ENCODE measurements around the gene PLEKHH3. TPM values are rescaled to one million over a fixed set of nuclear protein-coding genes. Genes with fewer than 3 reads are reported as not detected.

Gene PLEKHH3
- total RNA-seq, 1 experiment from 2014 or later: 3.8 TPM

GRCh38 chr17:42618442-42619150 is 58.2 kb downstream of the PLEKHH3 start:
- DNase-seq (ENCODE audit: low read depth in 1 of 2, low spot score in 2 of 2): no peak
- Histone ChIP-seq H3K4me1 (replicated peaks) (no peaks in the 10 kb centered on the region), H3K9me3 (replicated peaks) (no peaks in the 10 kb centered on the region), H3K4me3 (no peak overlapping the region), H3K27me3 (replicated peaks) (no peaks in the 10 kb centered on the region), H3K36me3 (peaks cover 19% of the 10 kb centered on the region), H3K27ac (no peak overlapping the region)

- Histone ChIP-seq H3K27ac (no peak overlapping the region), H3K4me3 (no peak overlapping the region), H3K36me3 (peaks cover 25% of the 10 kb centered on the region), H3K9me3 (replicated peaks) (no peaks in the 10 kb centered on the region), H3K4me1 (replicated peaks) (no peaks in the 10 kb centered on the region), H3K27me3 (replicated peaks) (no peaks in the 10 kb centered on the region)
- DNase-seq (ENCODE audit: low read depth in 1 of 2, low spot score in 2 of 2): no peak
These were observed 58.8 kb downstream of the PLEKHH3 start for GRCh38 chr17:42617956-42618431.

Other genes with a start within 250 kb of the PLEKHH3 start
- gene ATP6V0A1, start 218.1 kb downstream of the PLEKHH3 start, total RNA-seq (2014; rRNA removed; shearing (Covaris generic)): 11.8 and 14.8 TPM in 2 replicates
- gene NAGLU, start 140.8 kb downstream of the PLEKHH3 start, total RNA-seq (2014; rRNA removed; shearing (Covaris generic)): 16.2 and 26.8 TPM in 2 replicates
- 0.13 and 1.5 TPM in 2 replicates for gene HSD17B1, start 124.1 kb downstream of the PLEKHH3 start, total RNA-seq (2014; rRNA removed; shearing (Covaris generic))
- gene COASY, start 114.8 kb downstream of the PLEKHH3 start, total RNA-seq (2014; rRNA removed; shearing (Covaris generic)): 10.2 and 15.4 TPM in 2 replicates
- 20.1 and 35.0 TPM in 2 replicates for gene MLX, start 109.9 kb downstream of the PLEKHH3 start, total RNA-seq (2014; rRNA removed; shearing (Covaris generic))
- 18.4 and 22.3 TPM in 2 replicates for gene PSMC3IP, start 99.3 kb downstream of the PLEKHH3 start, total RNA-seq (2014; rRNA removed; shearing (Covaris generic))
- 27.0 and 30.4 TPM in 2 replicates for gene RETREG3, start 67.6 kb downstream of the PLEKHH3 start, total RNA-seq (2014; rRNA removed; shearing (Covaris generic))
- 45.5 and 81.4 TPM in 2 replicates for gene TUBG1, start 67.3 kb downstream of the PLEKHH3 start, total RNA-seq (2014; rRNA removed; shearing (Covaris generic))
- gene TUBG2, start 17.7 kb downstream of the PLEKHH3 start, total RNA-seq (2014; rRNA removed; shearing (Covaris generic)): 0.92 and 3.5 TPM in 2 replicates
- not detected in 2 replicates for gene CCR10, start 4.8 kb upstream of the PLEKHH3 start, total RNA-seq (2014; rRNA removed; shearing (Covaris generic))
- gene CNTNAP1, start 5.5 kb upstream of the PLEKHH3 start, total RNA-seq (2014; rRNA removed; shearing (Covaris generic)): 0.34 and 1.1 TPM in 2 replicates
- gene EZH1, start 68.0 kb upstream of the PLEKHH3 start, total RNA-seq (2014; rRNA removed; shearing (Covaris generic)): 5.2 and 16.3 TPM in 2 replicates
- gene RAMP2, start 84.2 kb upstream of the PLEKHH3 start, total RNA-seq (2014; rRNA removed; shearing (Covaris generic)): not detected in 2 replicates
- gene VPS25, start 96.5 kb upstream of the PLEKHH3 start, total RNA-seq (2014; rRNA removed; shearing (Covaris generic)): 57.2 and 101 TPM in 2 replicates
- gene WNK4, start 103.6 kb upstream of the PLEKHH3 start, total RNA-seq (2014; rRNA removed; shearing (Covaris generic)): 0.25 TPM in 1 of 2 replicates, not detected in the other
- 85.0 and 110 TPM in 2 replicates for gene COA3, start 121.7 kb upstream of the PLEKHH3 start, total RNA-seq (2014; rRNA removed; shearing (Covaris generic))
- gene CNTD1, start 121.9 kb upstream of the PLEKHH3 start, total RNA-seq (2014; rRNA removed; shearing (Covaris generic)): 0.18 TPM in 1 of 2 replicates, not detected in the other
- 69.9 and 87.8 TPM in 2 replicates for gene BECN1, start 147.3 kb upstream of the PLEKHH3 start, total RNA-seq (2014; rRNA removed; shearing (Covaris generic))
- gene PSME3, start 156.4 kb upstream of the PLEKHH3 start, total RNA-seq (2014; rRNA removed; shearing (Covaris generic)): 109 and 122 TPM in 2 replicates
- gene AOC2, start 167.6 kb upstream of the PLEKHH3 start, total RNA-seq (2014; rRNA removed; shearing (Covaris generic)): 0.42 TPM in 1 of 2 replicates, not detected in the other
- gene AOC3, start 174.2 kb upstream of the PLEKHH3 start, total RNA-seq (2014; rRNA removed; shearing (Covaris generic)): not detected in 2 replicates
- not detected in 2 replicates for gene G6PC1, start 223.8 kb upstream of the PLEKHH3 start, total RNA-seq (2014; rRNA removed; shearing (Covaris generic))

Data from SJSA1 (cell line).